SK-N-SH (cell line): ENCODE measurements around the gene CAD. TPM values are rescaled to one million over a fixed set of nuclear protein-coding genes. Genes with fewer than 3 reads are reported as not detected.

Source experiments
- CTCF ChIA-PET: fragments of 300-600, 350-600 bp; formaldehyde crosslinking; extraction: SDS; loops from one replicate; lab custom pipeline; 2021; lab: Yijun Ruan, JAX
- POLR2A ChIA-PET: fragments of 350-600 bp; sonication (Branson Sonifier 250); formaldehyde crosslinking; extraction: SDS; loops from one replicate; lab custom pipeline; 2020; ENCODE audit warnings: antibody characterized with exemption, inconsistent platforms; lab: Yijun Ruan, JAX
- DNase-seq: peaks from one replicate; pipeline ENCODE4 v3.0.0; 2012
- H2AFZ ChIP-seq: fragments of 200-600 bp; sonication (generic); 2 replicates; pipeline ENCODE4 v1.8.1; 2016; ENCODE audit warnings: antibody characterized with exemption, mild to moderate bottlenecking, low read depth
- H3F3A ChIP-seq: fragments of 200-600 bp; sonication (generic); replicated peaks from 2 replicates; pipeline ENCODE3; 2016; ENCODE audit warnings: antibody characterized with exemption, mild to moderate bottlenecking; ENCODE audit not compliant: insufficient read depth
- H3K27ac ChIP-seq, 2 experiments: fragments of 200-500 bp in 1 of 2; fragments of 200-600 bp in 1 of 2; sonication (Bioruptor generic) in 1 of 2; sonication (generic), shearing (Covaris generic) in 1 of 2; 2 replicates each; pipeline versions ENCODE4 v1.5.1 to v1.6.1; 2014 to 2016; ENCODE audit warnings: low read depth in 2 of 2, inconsistent platforms in 1 of 2, low read length in 1 of 2, mild to moderate bottlenecking in 1 of 2, mixed read lengths in 1 of 2
- H3K27me3 ChIP-seq: fragments of 200-600 bp; sonication (generic), shearing (Covaris generic); 2 replicates; pipeline ENCODE4 v1.6.1; 2016; ENCODE audit warnings: mixed run types; ENCODE audit not compliant: insufficient read depth
- H3K36me3 ChIP-seq, 2 experiments: fragments of 200-500 bp in 1 of 2; fragments of 200-600 bp in 1 of 2; sonication (Bioruptor generic) in 1 of 2; sonication (generic) in 1 of 2; replicated peaks in 1 of 2; 2 replicates each; pipeline versions ENCODE3 to v1.5.1; 2014 to 2016; ENCODE audit warnings: low read length in 1 of 2, mild to moderate bottlenecking in 1 of 2; ENCODE audit not compliant: insufficient read depth in 2 of 2, control insufficient read depth in 1 of 2
- H3K4me1 ChIP-seq, 2 experiments: fragments of 200-500 bp in 1 of 2; fragments of 200-600 bp in 1 of 2; sonication (Bioruptor generic) in 1 of 2; sonication (generic), shearing (Covaris generic) in 1 of 2; 2 replicates each; pipeline versions ENCODE4 v1.5.1 to v1.6.1; 2014 to 2016; ENCODE audit warnings: low read depth in 1 of 2, low read length in 1 of 2, mixed run types in 1 of 2; ENCODE audit not compliant: insufficient read depth in 2 of 2, control insufficient read depth in 1 of 2
- H3K4me2 ChIP-seq: fragments of 200-600 bp; sonication (generic), shearing (Covaris generic); 2 replicates; pipeline ENCODE4 v1.6.1; 2017; ENCODE audit warnings: mixed run types
- H3K4me3 ChIP-seq, 2 experiments: fragments of 200-500 bp in 1 of 2; fragments of 200-600 bp in 1 of 2; sonication (Bioruptor generic) in 1 of 2; sonication (generic), shearing (Covaris generic) in 1 of 2; 2 replicates each; pipeline versions ENCODE4 v1.5.1 to v1.8.1; 2014 to 2016; ENCODE audit warnings: low read depth in 2 of 2, inconsistent platforms in 1 of 2, low read length in 1 of 2, mild to moderate bottlenecking in 1 of 2, mixed read lengths in 1 of 2, moderate library complexity in 1 of 2
- H3K79me2 ChIP-seq: fragments of 200-600 bp; sonication (generic); 2 replicates; pipeline ENCODE4 v1.8.1; 2017; ENCODE audit warnings: mild to moderate bottlenecking; ENCODE audit not compliant: insufficient read depth
- H3K9ac ChIP-seq: fragments of 200-600 bp; sonication (generic); 2 replicates; pipeline ENCODE4 v1.6.1; 2017; ENCODE audit warnings: mixed run types
- H3K9me2 ChIP-seq: fragments of 200-600 bp; sonication (generic); 2 replicates; pipeline ENCODE4 v1.6.1; 2017; ENCODE audit warnings: mixed run types
- H3K9me3 ChIP-seq: fragments of 200-600 bp; sonication (generic); 2 replicates; pipeline ENCODE4 v1.6.1; 2017; ENCODE audit warnings: mixed run types, mild to moderate bottlenecking, moderate library complexity
- H4K20me1 ChIP-seq: fragments of 200-600 bp; sonication (generic); 2 replicates; pipeline ENCODE4 v1.6.1; 2017; ENCODE audit warnings: mild to moderate bottlenecking, mixed run types; ENCODE audit not compliant: insufficient read depth
- CTCF ChIP-seq: fragments of 200-600 bp; sonication (generic); IDR thresholded peaks from 2 replicates; pipeline ENCODE4 v1.6.1; 2017; ENCODE audit warnings: antibody characterized with exemption, mild to moderate bottlenecking, moderate library complexity
- ELF1 ChIP-seq: IDR thresholded peaks from 2 replicates; pipeline ENCODE4 v1.4.0; 2012
- FOSL2 ChIP-seq: IDR thresholded peaks from 2 replicates; pipeline ENCODE4 v1.4.0; 2012; ENCODE audit warnings: low read depth, mild to moderate bottlenecking, moderate library complexity, borderline replicate concordance
- GATA2 ChIP-seq: sonication (generic); formaldehyde crosslinking; IDR thresholded peaks from 2 replicates; pipeline ENCODE4 v1.5.0; 2020; ENCODE audit warnings: mild to moderate bottlenecking, missing genetic modification reagents
- MAX ChIP-seq: IDR thresholded peaks from 2 replicates; pipeline ENCODE4 v1.4.0; 2012; ENCODE audit warnings: low read depth
- MXI1 ChIP-seq: IDR thresholded peaks from 2 replicates; pipeline ENCODE4 v1.6.1; 2012; ENCODE audit warnings: mild to moderate bottlenecking, low read depth, low read length, improper control_type of control experiment
- NRF1 ChIP-seq: IDR thresholded peaks from 2 replicates; pipeline ENCODE4 v1.6.1; 2012; ENCODE audit warnings: low read depth, mild to moderate bottlenecking, low read length
- POLR2AphosphoS5 ChIP-seq: IDR thresholded peaks from 2 replicates; pipeline ENCODE4 v1.6.1; 2012; ENCODE audit warnings: low read depth, low read length
- RXRA ChIP-seq: IDR thresholded peaks from 2 replicates; pipeline ENCODE4 v1.4.0; 2012; ENCODE audit warnings: low read depth, mild to moderate bottlenecking, borderline replicate concordance
- SIN3A ChIP-seq: IDR thresholded peaks from 2 replicates; pipeline ENCODE4 v1.6.1; 2012; ENCODE audit warnings: low read depth, mild to moderate bottlenecking, low read length, moderate library complexity, borderline replicate concordance
- TAF1 ChIP-seq: IDR thresholded peaks from 2 replicates; pipeline ENCODE4 v1.6.1; 2012; ENCODE audit warnings: low read depth, mild to moderate bottlenecking, low read length, moderate library complexity, borderline replicate concordance
- TCF12 ChIP-seq: IDR thresholded peaks from 2 replicates; pipeline ENCODE4 v1.4.0; 2012
- YY1 ChIP-seq: IDR thresholded peaks from 2 replicates; pipeline ENCODE4 v1.4.0; 2012; ENCODE audit warnings: low read depth, mild to moderate bottlenecking
- WGBS: methylation state at CpG from one replicate; pipeline ENCODE4 v1.1.6; 2017; ENCODE audit warnings: low lambda C conversion rate; 5-methylcytosine and 5-hydroxymethylcytosine counted together
- polyA plus RNA-seq, 3 experiments: library from polyadenylated mRNA; depleted of rRNA; stranded (reverse); fragments of >200 nt; gene quantifications; 2 replicates each; pipeline ENCODE4 v1.2.3, GENCODE V29; 2012

Gene CAD
- polyA plus RNA-seq, 1 of the 3 experiments (the other 2 are of a cell fraction), result 47.6 TPM

GRCh38 chr2:27212626-27213471 is 4.3 kb upstream of the CAD start:
- H3K36me3 ChIP-seq, result peaks cover 25 to 37% of the 10 kb centered on the region in 2 experiments
- H3K9me2 ChIP-seq, result no peaks in the 10 kb centered on the region
- peak; percentile 70 for DNase-seq
- H3K9me3 ChIP-seq, result no peaks in the 10 kb centered on the region
- H3F3A ChIP-seq, result peaks cover 8% of the 10 kb centered on the region
- H3K9ac ChIP-seq, result peak overlapping the region; percentile 92
- peak overlapping the region; percentile 89 to 99 for H3K27ac ChIP-seq
- H3K4me3 ChIP-seq, result peak overlapping the region; percentile 84 to 86
- H3K27me3 ChIP-seq, result no peaks in the 10 kb centered on the region
- CTCF ChIA-PET, result interaction anchor here (1.0 to 2.3 kb wide), 5 partner anchors 43 to 90 kb away, joined by 3 to 12 read pairs (median 5); partner anchors contain the start of gene ABHD1
- peak overlapping the region; percentile 85 for H2AFZ ChIP-seq
- peaks cover 7 to 30% of the 10 kb centered on the region in 2 experiments; a peak in 3 of 4 replicates for H3K4me1 ChIP-seq
- 4% methylated on average over 34 of the region's 34 CpGs for WGBS
- H4K20me1 ChIP-seq, result no peaks in the 10 kb centered on the region
- H3K79me2 ChIP-seq, result peaks cover 33% of the 10 kb centered on the region; the same call in 1 of the 2 replicates
- TF ChIP-seq GATA2, result no peak
- 0 out of 2 replicates have a peak, but pooled peaks have one; percentile 13 for TF ChIP-seq POLR2AphosphoS5
- TF ChIP-seq FOSL2, result no peak
- TF ChIP-seq ELF1, result no peak
- TF ChIP-seq SIN3A, result no peak
- TF ChIP-seq NRF1, result no peak
- TF ChIP-seq MXI1, result peak; percentile 24; the same call in 1 of the 2 replicates
- TF ChIP-seq YY1, result peak; percentile 71; the same call in 1 of the 2 replicates
- no peak for TF ChIP-seq TAF1
- no peak for TF ChIP-seq RXRA
- TF ChIP-seq CTCF, result 0 out of 2 replicates have a peak, but pooled peaks have one; percentile 4
- peak overlapping the region; percentile 85 for H3K4me2 ChIP-seq
- POLR2A ChIA-PET, result interaction anchor here (0.6 to 2.0 kb wide), 5 partner anchors 54 to 216 kb away, joined by 3 to 7 read pairs (median 3); partner anchors contain the start of genes EMILIN1 and NRBP1

- no peak overlapping the region for H3K9ac ChIP-seq
- peaks cover 9 to 33% of the 10 kb centered on the region in 2 experiments; a peak in 3 of 4 replicates for H3K4me1 ChIP-seq
- TF ChIP-seq TCF12 (peak; percentile 26; the same call in 1 of the 2 replicates), FOSL2 (no peak), MAX (no peak)
- WGBS, result 63% methylated on average over 3 of the region's 3 CpGs
- CTCF ChIA-PET, result interaction anchor here (0.9 kb wide), 2 partner anchors 50 to 116 kb away, joined by 3 to 4 read pairs; no protein-coding TSS in a partner anchor
- DNase-seq, result no peak
- peaks cover 12% of the 10 kb centered on the region for H3F3A ChIP-seq
- H3K79me2 ChIP-seq, result peaks cover 48% of the 10 kb centered on the region; the same call in 1 of the 2 replicates
- no peak overlapping the region for H3K4me3 ChIP-seq
- no peak overlapping the region for H3K27ac ChIP-seq
- H4K20me1 ChIP-seq, result no peaks in the 10 kb centered on the region
- H3K4me2 ChIP-seq, result no peak overlapping the region
- no peaks in the 10 kb centered on the region for H3K27me3 ChIP-seq
- no peaks in the 10 kb centered on the region for H3K9me2 ChIP-seq
- no peak overlapping the region for H2AFZ ChIP-seq
- H3K36me3 ChIP-seq, result peaks cover 25 to 30% of the 10 kb centered on the region in 2 experiments
- POLR2A ChIA-PET, result no interaction called here
- H3K9me3 ChIP-seq, result no peaks in the 10 kb centered on the region
Measured at GRCh38 chr2:27214941-27215340, 2.2 kb upstream of the CAD start.
